Neuron (in vitro differentiated cells): ENCODE measurements around the gene PRIM2.
"Not testable (repeated sequence)": the region's sequence is repeated elsewhere in the genome, so short reads cannot be mapped to it uniquely, and the experiment has no call there.

ENCODE experiments used
- H2AFZ ChIP-seq: one replicate; pipeline ENCODE4 v1.6.1; 2013; ENCODE audit warnings: low read depth, mild to moderate bottlenecking, inconsistent platforms, low read length, moderate library complexity
- H3K27me3 ChIP-seq: one replicate; pipeline ENCODE4 v1.6.1; 2013; ENCODE audit warnings: low read length; ENCODE audit not compliant: insufficient read depth
- H3K36me3 ChIP-seq: one replicate; pipeline ENCODE4 v1.6.1; 2013; ENCODE audit warnings: low read length; ENCODE audit not compliant: insufficient read depth
- H3K4me1 ChIP-seq: one replicate; pipeline ENCODE4 v1.6.1; 2013; ENCODE audit warnings: low read length; ENCODE audit not compliant: insufficient read depth
- H3K4me3 ChIP-seq: 2 replicates; pipeline ENCODE4 v1.5.1; 2013; ENCODE audit warnings: mild to moderate bottlenecking, low read length, moderate library complexity
- H3K9me3 ChIP-seq: one replicate; pipeline ENCODE4 v1.6.1; 2013; ENCODE audit warnings: low read length

The PRIM2 gene

DNA sequence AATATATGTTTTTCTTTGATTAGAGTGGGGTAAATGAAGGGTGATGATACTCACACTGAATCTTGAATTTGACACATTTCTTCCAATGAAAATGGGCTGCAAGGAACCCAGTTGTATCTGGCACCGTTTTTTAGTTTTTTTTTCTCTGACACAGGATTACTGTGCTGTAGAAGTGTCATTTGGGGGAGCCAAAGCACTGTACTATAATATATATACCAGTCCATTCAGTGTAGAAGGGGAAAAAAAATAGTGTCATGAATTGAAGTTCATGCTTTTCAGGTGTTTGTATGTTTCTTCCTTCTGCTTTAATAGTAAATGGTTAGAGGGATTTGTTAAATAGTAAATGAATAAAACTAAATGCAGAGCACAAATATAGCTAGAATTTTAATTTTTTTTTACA is 35.2 kb downstream of the PRIM2 start:
- H3K4me3 ChIP-seq, H3K27me3 ChIP-seq, H3K4me1 ChIP-seq, H3K9me3 ChIP-seq, H3K36me3 ChIP-seq, H2AFZ ChIP-seq: not testable (repeated sequence)

DNA sequence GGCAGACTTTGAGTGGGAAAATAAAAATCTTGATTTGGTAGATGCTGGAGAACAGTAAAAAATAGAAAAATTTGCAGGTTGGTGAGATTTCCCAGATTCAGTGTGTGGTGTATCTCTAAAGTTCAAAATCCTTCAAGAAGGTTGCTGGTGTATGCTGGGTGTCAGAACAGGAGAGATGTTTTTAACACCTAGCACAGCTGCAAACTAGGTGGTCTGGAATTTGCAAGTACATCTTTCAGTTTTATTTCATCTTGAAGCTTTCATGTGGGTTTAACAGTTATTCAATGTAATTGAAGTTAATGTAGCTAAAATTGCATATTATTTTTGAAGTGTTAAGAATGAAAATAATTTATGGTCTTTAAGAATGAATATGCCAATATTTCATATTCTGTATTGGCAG is 40.9 kb downstream of the PRIM2 start:
- H3K9me3 ChIP-seq, H3K36me3 ChIP-seq, H2AFZ ChIP-seq, H3K4me1 ChIP-seq, H3K4me3 ChIP-seq, H3K27me3 ChIP-seq: not testable (repeated sequence)

- H3K4me3 ChIP-seq, H2AFZ ChIP-seq, H3K27me3 ChIP-seq, H3K36me3 ChIP-seq, H3K4me1 ChIP-seq, H3K9me3 ChIP-seq: not testable (repeated sequence)
Measured at GRCh38 chr6:57359766-57360165, 42.3 kb downstream of the PRIM2 start.

DNA sequence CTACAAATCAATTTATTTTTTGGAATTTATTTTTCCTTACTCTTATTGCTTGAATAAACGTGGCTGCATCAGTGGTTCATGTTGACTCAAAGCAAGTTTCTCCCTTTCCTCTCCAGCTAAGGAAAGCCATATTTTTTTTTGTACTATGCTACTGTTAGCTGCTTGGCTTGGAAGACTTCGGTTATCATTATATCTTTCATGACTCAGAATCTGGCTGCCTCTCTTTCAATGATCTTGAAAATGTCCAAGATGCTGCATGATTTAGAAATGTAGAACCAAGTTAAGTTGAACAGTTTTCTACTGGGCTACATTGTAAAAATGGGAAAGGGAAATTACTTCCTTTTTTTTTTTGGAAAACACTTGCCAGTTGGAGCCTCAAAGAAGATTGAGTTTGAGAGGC is 44.9 kb downstream of the PRIM2 start:
- H3K4me3 ChIP-seq, H2AFZ ChIP-seq, H3K9me3 ChIP-seq, H3K27me3 ChIP-seq, H3K36me3 ChIP-seq, H3K4me1 ChIP-seq: not testable (repeated sequence)

- H3K4me3 ChIP-seq, H3K9me3 ChIP-seq, H3K4me1 ChIP-seq, H3K27me3 ChIP-seq, H2AFZ ChIP-seq, H3K36me3 ChIP-seq: not testable (repeated sequence)
Measured at GRCh38 chr6:57365076-57365583, 47.7 kb downstream of the PRIM2 start.

- H3K9me3 ChIP-seq, H3K4me3 ChIP-seq, H3K36me3 ChIP-seq: not testable (repeated sequence)
Measured at GRCh38 chr6:57368965-57369731, 51.7 kb downstream of the PRIM2 start.

DNA sequence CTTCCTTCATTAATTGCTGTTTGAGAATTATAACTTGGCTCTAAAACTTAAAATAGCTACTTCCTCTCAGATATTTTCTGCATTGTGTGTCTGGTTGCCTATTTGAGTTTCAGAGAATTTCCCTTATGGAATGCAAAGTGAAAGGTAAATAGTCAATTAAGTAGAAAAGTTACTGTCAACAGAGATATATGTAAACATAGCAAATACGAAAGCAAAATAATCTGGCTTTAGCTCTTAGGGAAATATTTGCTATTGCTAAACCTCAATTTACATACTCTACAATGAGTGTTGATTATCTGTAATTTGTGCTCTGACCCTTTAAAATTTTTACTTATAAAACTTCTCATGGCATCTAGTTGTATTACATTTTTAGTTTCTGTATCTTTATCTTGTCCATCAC is 54.3 kb downstream of the PRIM2 start:
- H2AFZ ChIP-seq, H3K9me3 ChIP-seq, H3K4me3 ChIP-seq, H3K36me3 ChIP-seq, H3K4me1 ChIP-seq, H3K27me3 ChIP-seq: not testable (repeated sequence)

More at GRCh38 chr6:57368965-57369731, 51.7 kb downstream of the PRIM2 start:
- H2AFZ ChIP-seq, H3K4me1 ChIP-seq, H3K27me3 ChIP-seq: not testable (repeated sequence)

DNA sequence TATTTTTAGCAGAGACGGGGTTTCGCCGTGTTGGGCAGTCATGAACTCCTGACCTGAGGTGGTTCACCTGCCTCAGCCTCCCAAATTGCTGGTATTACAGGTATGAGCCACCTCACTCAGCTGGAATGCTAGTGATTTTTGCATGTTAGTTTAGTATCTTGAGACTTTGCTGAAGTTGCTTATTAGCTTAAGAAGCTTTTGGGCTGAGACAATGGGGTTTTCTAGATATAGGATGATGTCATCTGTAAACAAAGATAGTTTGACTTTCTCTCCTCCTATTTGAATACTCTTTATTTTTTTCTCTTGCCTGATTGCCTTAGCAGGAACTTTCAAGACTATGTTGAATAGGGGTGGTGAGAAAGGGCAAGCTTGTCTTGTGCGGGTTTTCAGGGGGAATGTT is 57.3 kb downstream of the PRIM2 start:
- not testable (repeated sequence) for H3K9me3 ChIP-seq, H3K36me3 ChIP-seq, H3K4me3 ChIP-seq, H2AFZ ChIP-seq, H3K27me3 ChIP-seq, H3K4me1 ChIP-seq

DNA sequence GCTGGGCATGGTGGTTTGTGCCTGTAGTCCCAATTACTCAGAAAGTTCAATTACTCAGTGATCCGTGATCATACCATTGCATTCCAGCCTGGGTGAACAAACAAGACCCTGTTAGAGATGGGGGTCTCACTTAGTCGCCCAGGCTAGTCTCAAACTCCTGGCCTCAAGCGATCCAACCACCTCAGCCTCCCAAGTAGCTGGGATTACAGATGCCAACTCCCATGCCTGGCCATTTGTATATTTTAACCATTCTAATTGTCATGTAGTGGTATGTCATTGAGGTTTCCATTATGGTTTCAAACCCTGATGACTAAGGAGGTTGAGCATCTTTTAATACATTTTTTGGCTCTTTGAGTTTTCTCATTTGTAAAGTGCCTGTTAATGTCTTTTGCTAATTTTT is 58.7 kb downstream of the PRIM2 start:
- not testable (repeated sequence) for H3K36me3 ChIP-seq, H3K4me3 ChIP-seq, H3K9me3 ChIP-seq, H3K27me3 ChIP-seq, H3K4me1 ChIP-seq, H2AFZ ChIP-seq

GRCh38 chr6:57389038-57389592 is 71.7 kb downstream of the PRIM2 start:
- not testable (repeated sequence) for H3K36me3 ChIP-seq, H3K4me1 ChIP-seq, H3K27me3 ChIP-seq, H3K4me3 ChIP-seq, H2AFZ ChIP-seq, H3K9me3 ChIP-seq

DNA sequence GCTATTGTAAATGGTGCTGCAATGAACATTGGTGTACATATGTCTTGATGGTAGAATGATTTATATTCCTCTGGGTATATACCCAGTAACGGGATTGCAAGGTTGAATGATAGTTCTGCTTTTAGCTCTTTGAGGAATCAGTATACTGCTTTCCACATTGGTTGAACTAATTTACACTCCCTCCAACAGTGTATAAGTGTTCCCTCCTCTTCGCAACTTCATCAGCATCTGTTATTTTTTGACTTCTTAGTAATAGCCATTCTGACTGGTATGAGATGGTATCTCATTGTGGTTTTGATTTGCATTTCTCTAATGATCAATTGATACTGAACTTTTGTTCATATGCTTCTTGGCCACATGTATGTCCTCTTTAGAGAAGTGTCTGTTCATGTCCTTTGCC is 73.4 kb downstream of the PRIM2 start:
- not testable (repeated sequence) for H3K4me1 ChIP-seq, H3K27me3 ChIP-seq, H3K4me3 ChIP-seq, H2AFZ ChIP-seq, H3K36me3 ChIP-seq, H3K9me3 ChIP-seq

DNA sequence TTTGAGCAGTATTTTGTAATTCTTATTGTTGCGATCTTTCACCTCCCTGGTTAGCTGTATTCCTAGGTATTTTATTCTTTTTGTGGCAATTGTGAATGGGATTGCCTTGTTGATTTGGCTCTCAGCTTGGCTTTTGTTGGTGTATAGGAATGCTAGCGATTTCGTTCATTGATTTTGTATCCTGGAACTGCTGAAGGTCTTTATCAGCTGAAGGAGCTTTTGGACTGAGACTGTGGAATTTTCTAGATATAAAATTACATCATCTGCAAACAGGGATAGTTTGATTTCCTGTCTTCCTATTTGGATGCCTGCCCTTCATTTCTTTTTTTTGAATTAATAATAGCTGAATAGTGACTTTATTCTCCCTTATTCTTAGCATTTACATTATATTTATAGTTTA is 74.6 kb downstream of the PRIM2 start:
- H3K4me3 ChIP-seq, H3K27me3 ChIP-seq, H2AFZ ChIP-seq, H3K4me1 ChIP-seq, H3K36me3 ChIP-seq, H3K9me3 ChIP-seq: not testable (repeated sequence)

- H3K4me1 ChIP-seq, H3K27me3 ChIP-seq, H3K36me3 ChIP-seq, H3K4me3 ChIP-seq, H3K9me3 ChIP-seq, H2AFZ ChIP-seq: not testable (repeated sequence)
Measured at GRCh38 chr6:57419341-57419740, 101.9 kb downstream of the PRIM2 start.

DNA sequence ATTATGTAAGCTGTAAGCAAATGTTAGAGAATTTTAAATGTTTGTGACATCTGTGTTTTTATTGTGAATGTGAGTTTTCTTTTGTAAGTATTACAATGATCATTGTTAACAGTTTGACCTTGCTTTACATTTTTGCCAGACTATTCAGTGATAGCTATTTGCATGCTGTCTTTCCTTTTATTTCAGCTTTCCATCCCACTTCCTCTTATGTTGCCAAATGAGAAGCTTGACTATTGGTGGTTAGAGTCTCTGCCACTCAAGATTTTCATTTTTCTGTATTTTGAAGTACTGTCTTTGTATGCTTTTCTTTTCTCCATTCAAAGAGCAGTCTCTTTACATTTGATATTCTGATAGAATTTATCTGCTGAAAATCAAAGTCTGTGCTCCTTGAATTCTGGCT is 104.1 kb downstream of the PRIM2 start:
- no peaks in the 10 kb centered on the region for H3K27me3 ChIP-seq
- no peak overlapping the region for H3K4me3 ChIP-seq
- H3K4me1 ChIP-seq: peaks cover 7% of the 10 kb centered on the region
- H2AFZ ChIP-seq: no peak overlapping the region
- no peaks in the 10 kb centered on the region for H3K9me3 ChIP-seq
- H3K36me3 ChIP-seq: no peaks in the 10 kb centered on the region
